Measurements from ENCODE around the gene ATXN7L1. TPM values are rescaled to one million over a fixed set of nuclear protein-coding genes. Genes with fewer than 3 reads are reported as not detected.

ATXN7L1 gene
- total and polyA plus RNA-seq, 2 of the 8 experiments (the other 6 are each of a cell fraction or from before 2014, with no cell fraction given): 14.3 to 34.0 TPM

- TF ChIP-seq RNF2 (IDR thresholded peaks at IDR 0.05; ENCODE audit: borderline replicate concordance, low read depth, low read length, missing control alignments, poor library complexity, severe bottlenecking): no peak
- TF ChIP-seq, protein P1, sequence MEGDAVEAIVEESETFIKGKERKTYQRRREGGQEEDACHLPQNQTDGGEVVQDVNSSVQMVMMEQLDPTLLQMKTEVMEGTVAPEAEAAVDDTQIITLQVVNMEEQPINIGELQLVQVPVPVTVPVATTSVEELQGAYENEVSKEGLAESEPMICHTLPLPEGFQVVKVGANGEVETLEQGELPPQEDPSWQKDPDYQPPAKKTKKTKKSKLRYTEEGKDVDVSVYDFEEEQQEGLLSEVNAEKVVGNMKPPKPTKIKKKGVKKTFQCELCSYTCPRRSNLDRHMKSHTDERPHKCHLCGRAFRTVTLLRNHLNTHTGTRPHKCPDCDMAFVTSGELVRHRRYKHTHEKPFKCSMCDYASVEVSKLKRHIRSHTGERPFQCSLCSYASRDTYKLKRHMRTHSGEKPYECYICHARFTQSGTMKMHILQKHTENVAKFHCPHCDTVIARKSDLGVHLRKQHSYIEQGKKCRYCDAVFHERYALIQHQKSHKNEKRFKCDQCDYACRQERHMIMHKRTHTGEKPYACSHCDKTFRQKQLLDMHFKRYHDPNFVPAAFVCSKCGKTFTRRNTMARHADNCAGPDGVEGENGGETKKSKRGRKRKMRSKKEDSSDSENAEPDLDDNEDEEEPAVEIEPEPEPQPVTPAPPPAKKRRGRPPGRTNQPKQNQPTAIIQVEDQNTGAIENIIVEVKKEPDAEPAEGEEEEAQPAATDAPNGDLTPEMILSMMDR (IDR thresholded peaks at IDR 0.05; ENCODE audit: control extremely low read depth in 1 of 3, insufficient read depth in 1 of 3, low read depth in 1 of 3, low read length in 3 of 3): no peak
- TF ChIP-seq, protein P2, sequence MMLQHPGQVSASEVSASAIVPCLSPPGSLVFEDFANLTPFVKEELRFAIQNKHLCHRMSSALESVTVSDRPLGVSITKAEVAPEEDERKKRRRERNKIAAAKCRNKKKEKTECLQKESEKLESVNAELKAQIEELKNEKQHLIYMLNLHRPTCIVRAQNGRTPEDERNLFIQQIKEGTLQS (IDR thresholded peaks at IDR 0.05; ENCODE audit: insufficient read depth, low read depth, low read length): no peak
- TF ChIP-seq KDM5A (IDR thresholded peaks at IDR 0.05; ENCODE audit: low read length): no peak
- TF ChIP-seq EGR1 (IDR thresholded peaks at IDR 0.05; ENCODE audit: borderline replicate concordance, low read depth, low read length): no peak
Observed at GRCh38 chr7:105826143-105826542, 50.3 kb downstream of the ATXN7L1 start (continued).

Measured in H1 (cell line).